Gastrocnemius medialis (tissue), 4 donors: ENCODE data around the gene MED13L. TPM values are rescaled to one million over a fixed set of nuclear protein-coding genes. Genes with fewer than 3 reads are reported as not detected.

Experiments used
- ATAC-seq, 2 donors: fragments of 150-250 bp; one replicate each; pipeline ENCODE4 v1.9.1; 2016
- DNase-seq, 2 donors: peaks; one replicate each; pipeline ENCODE4 v3.0.0-alpha.2; 2019
- H3K27ac ChIP-seq, 4 donors: fragments of 200-600 bp; sonication (generic); 1 replicate in 1 of 4; 2 replicates in 3 of 4; pipeline ENCODE4 v1.5.1; 2016 to 2018; ENCODE audit warnings: mild to moderate bottlenecking in 2 of 4, moderate library complexity in 1 of 4
- H3K27me3 ChIP-seq, 3 donors: fragments of 200-600 bp; sonication (generic) in 2 of 3; 1 replicate in 1 of 3; 2 replicates in 2 of 3; pipeline versions ENCODE4 v1.5.1 to v1.6.0; 2016 to 2019; ENCODE audit warnings: mild to moderate bottlenecking in 1 of 3, moderate library complexity in 1 of 3
- H3K36me3 ChIP-seq, 2 donors: fragments of 200-600 bp; sonication (generic) in 1 of 2; one replicate each; pipeline ENCODE4 v1.5.1; 2017 to 2018
- H3K4me1 ChIP-seq, 2 donors: fragments of 200-600 bp; sonication (generic) in 1 of 2; one replicate each; pipeline ENCODE4 v1.5.1; 2016 to 2017; ENCODE audit warnings: mild to moderate bottlenecking in 2 of 2
- H3K4me3 ChIP-seq, 4 donors: fragments of 200-600 bp; sonication (generic) in 3 of 4; 1 replicate in 1 of 4; 2 replicates in 3 of 4; pipeline ENCODE4 v1.5.1; 2016 to 2019; ENCODE audit warnings: mild to moderate bottlenecking in 2 of 4
- H3K9me3 ChIP-seq, 3 donors: fragments of 200-600 bp; sonication (generic) in 2 of 3; 1 replicate in 1 of 3; 2 replicates in 2 of 3; pipeline ENCODE4 v1.5.1; 2016 to 2019
- POLR2A ChIP-seq, 2 donors: fragments of 450-650 bp; IDR thresholded peaks; one replicate each; pipeline ENCODE4 v1.6.1; 2017; ENCODE audit warnings: antibody characterized with exemption in 2 of 2, mild to moderate bottlenecking in 2 of 2, moderate library complexity in 2 of 2
- in situ Hi-C, 4 donors: fragments of 200-750 bp; cut with MboI; loops; one replicate each; pipeline versions ENCODE4 v1.15.0 to v1.8.0; 2017; ENCODE audit warnings: low sequenced_read_pairs in 4 of 4
- intact Hi-C: fragments of 100-400 bp; cut with DNase I; formaldehyde crosslinking; loops from one replicate; pipeline ENCODE4 v1.15.1; 2023; ENCODE audit warnings: low total_unique reads
- total RNA-seq, 4 donors: library from RNA; depleted of rRNA; stranded (reverse); fragments of >200 nt; gene quantifications; one replicate each; pipeline versions ENCODE4 v1.1.0 to v1.2.3, GENCODE V29; 2016
- TF ChIP-seq, protein P1 (sequence below), 5 experiments: fragments of 450-650 bp in 3 of 5; fragments of 200-600 bp in 2 of 5; sonication (generic) in 2 of 5; IDR thresholded peaks in 4 of 5; conservative IDR thresholded peaks in 1 of 5; 1 replicate in 4 of 5; 2 replicates in 1 of 5; pipeline ENCODE4 v1.5.1; 2016 to 2019; ENCODE audit warnings: antibody characterized with exemption in 5 of 5, mild to moderate bottlenecking in 3 of 5, moderate library complexity in 3 of 5

The MED13L gene
- total RNA-seq, 4 donors from 2014 or later, result 59.5 to 92.6 (median 74.1) TPM

DNA sequence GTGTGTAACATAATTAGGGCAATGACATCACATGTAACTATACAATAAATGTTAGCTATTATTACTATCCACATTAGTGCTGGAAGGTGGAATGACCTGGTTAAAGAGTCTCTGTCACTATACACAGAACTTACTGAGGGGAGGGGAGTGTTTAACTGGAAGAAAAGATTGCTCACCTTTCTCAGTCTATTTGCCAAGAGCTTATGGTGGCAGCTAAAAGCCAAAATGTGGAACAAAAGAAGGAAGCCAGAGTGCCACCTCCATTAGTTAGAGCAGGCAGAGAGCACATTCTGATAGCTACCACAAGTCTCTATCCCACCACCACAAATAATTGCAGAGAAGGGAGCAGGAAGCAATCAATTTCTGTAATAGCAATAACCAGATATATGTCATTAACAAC is 124.4 kb downstream of the MED13L start:
- Histone ChIP-seq H3K27ac (peak overlapping the region in 2 of 4 donors; percentile 2 to 3), H3K27me3 (no peaks in the 10 kb centered on the region), H3K4me3 (no peak overlapping the region), H3K36me3 (no peaks in the 10 kb centered on the region), H3K4me1 (peaks cover 64 to 85% of the 10 kb centered on the region in 2 donors), H3K9me3 (no peaks in the 10 kb centered on the region)
- ATAC-seq, result no peak
- in situ Hi-C loops (no loop called here), intact Hi-C loops (no loop called here)
- no peak for TF ChIP-seq POLR2A (IDR thresholded peaks at IDR 0.05)
- no peak for DNase-seq

DNA sequence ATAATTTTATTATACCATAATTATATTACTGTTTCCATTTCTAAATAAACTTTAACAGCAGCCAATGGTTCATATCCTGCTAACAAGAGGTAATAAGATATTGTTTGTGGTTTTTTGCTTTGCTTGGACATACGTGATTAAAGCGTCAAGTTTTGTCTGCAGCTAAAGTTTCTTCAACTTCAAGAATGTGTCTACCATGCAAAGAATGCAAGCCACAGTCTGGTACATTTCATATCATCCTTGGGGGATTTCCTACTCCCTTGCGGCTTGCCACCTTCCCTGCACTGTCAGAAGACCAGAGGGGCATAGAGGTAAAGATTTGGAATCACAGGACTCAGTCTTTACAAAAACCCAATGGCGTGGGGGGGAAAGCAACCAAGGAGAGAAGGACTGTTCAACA is 125.2 kb downstream of the MED13L start:
- intact Hi-C loops, result no loop called here
- H3K36me3 ChIP-seq, result no peaks in the 10 kb centered on the region
- peaks cover 56 to 76% of the 10 kb centered on the region in 2 donors for H3K4me1 ChIP-seq
- DNase-seq (no peak), ATAC-seq (no peak)
- H3K4me3 ChIP-seq, result no peak overlapping the region
- TF ChIP-seq, protein P1, sequence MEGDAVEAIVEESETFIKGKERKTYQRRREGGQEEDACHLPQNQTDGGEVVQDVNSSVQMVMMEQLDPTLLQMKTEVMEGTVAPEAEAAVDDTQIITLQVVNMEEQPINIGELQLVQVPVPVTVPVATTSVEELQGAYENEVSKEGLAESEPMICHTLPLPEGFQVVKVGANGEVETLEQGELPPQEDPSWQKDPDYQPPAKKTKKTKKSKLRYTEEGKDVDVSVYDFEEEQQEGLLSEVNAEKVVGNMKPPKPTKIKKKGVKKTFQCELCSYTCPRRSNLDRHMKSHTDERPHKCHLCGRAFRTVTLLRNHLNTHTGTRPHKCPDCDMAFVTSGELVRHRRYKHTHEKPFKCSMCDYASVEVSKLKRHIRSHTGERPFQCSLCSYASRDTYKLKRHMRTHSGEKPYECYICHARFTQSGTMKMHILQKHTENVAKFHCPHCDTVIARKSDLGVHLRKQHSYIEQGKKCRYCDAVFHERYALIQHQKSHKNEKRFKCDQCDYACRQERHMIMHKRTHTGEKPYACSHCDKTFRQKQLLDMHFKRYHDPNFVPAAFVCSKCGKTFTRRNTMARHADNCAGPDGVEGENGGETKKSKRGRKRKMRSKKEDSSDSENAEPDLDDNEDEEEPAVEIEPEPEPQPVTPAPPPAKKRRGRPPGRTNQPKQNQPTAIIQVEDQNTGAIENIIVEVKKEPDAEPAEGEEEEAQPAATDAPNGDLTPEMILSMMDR (IDR thresholded peaks at IDR 0.05 in 4 of 5, conservative IDR thresholded peaks at IDR 0.05 in 1 of 5), result no peak
- TF ChIP-seq POLR2A (IDR thresholded peaks at IDR 0.05), result no peak
- in situ Hi-C loops, result no loop called here
- H3K27ac ChIP-seq, result peak overlapping the region in 3 of 4 donors; percentile 21 to 55 (median 33)
- H3K27me3 ChIP-seq, result no peaks in the 10 kb centered on the region
- no peaks in the 10 kb centered on the region for H3K9me3 ChIP-seq

DNA sequence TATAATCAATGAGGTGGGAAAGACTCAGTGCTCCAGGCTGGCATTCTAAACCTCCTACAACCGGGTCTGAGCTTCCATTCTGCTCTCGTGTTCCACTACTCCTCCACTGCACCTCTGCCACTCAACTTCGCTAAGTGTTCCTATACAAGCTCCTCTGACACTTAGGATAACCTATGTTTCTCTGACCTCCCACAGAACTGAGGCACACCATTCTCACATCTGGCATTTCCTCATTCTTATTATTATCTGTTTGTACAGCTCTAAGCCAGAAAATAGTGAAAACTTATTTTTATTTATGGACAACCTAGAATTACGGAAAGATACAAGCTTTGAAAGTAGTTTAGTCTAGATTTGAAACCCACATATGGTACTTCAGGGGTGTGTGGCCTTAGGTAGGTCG is 127.0 kb downstream of the MED13L start:
- no peak for DNase-seq
- H3K27ac ChIP-seq, result peak overlapping the region; percentile 29 to 64 (median 60)
- peak in 1 of 2 donors; percentile 21 for ATAC-seq
- TF ChIP-seq, protein P1 (IDR thresholded peaks at IDR 0.05 in 4 of 5, conservative IDR thresholded peaks at IDR 0.05 in 1 of 5), result no peak
- TF ChIP-seq POLR2A (IDR thresholded peaks at IDR 0.05), result no peak
- H3K4me1 ChIP-seq, result peaks cover 54 to 71% of the 10 kb centered on the region in 2 donors
- in situ Hi-C loops (no loop called here), intact Hi-C loops (no loop called here)
- no peaks in the 10 kb centered on the region for H3K9me3 ChIP-seq
- H3K27me3 ChIP-seq, result no peaks in the 10 kb centered on the region
- no peaks in the 10 kb centered on the region for H3K36me3 ChIP-seq
- H3K4me3 ChIP-seq, result peak overlapping the region in 1 of 4 donors; percentile 15

DNA sequence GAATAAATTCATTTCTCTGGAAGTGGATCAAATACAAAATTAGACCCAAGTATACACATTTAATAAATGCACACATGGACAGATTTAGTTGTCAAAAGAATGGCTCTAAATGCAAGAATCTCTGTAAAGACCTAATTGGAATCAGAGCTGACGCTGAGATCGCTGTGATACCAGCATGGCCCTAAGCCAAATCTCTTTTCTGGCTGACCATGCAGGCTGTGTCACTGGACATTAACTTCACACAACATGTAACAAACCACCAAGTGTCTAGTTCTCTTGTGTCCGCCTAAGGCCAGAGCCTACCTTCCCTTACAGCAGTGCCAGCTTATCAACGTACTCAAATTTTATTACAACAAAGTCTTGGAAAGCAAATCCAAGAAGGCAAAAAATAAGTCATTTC is 127.5 kb downstream of the MED13L start:
- H3K27me3 ChIP-seq, result no peaks in the 10 kb centered on the region
- intact Hi-C loops, result no loop called here
- ATAC-seq (peak; percentile 60 to 70), DNase-seq (no peak)
- in situ Hi-C loops, result no loop called here
- no peaks in the 10 kb centered on the region for H3K9me3 ChIP-seq
- TF ChIP-seq, protein P1 (IDR thresholded peaks at IDR 0.05 in 4 of 5, conservative IDR thresholded peaks at IDR 0.05 in 1 of 5), result no peak
- no peak for TF ChIP-seq POLR2A (IDR thresholded peaks at IDR 0.05)
- peaks cover 55 to 70% of the 10 kb centered on the region in 2 donors for H3K4me1 ChIP-seq
- no peaks in the 10 kb centered on the region for H3K36me3 ChIP-seq
- peak overlapping the region; percentile 29 to 64 (median 60) for H3K27ac ChIP-seq
- H3K4me3 ChIP-seq, result peak overlapping the region in 1 of 4 donors; percentile 15

DNA sequence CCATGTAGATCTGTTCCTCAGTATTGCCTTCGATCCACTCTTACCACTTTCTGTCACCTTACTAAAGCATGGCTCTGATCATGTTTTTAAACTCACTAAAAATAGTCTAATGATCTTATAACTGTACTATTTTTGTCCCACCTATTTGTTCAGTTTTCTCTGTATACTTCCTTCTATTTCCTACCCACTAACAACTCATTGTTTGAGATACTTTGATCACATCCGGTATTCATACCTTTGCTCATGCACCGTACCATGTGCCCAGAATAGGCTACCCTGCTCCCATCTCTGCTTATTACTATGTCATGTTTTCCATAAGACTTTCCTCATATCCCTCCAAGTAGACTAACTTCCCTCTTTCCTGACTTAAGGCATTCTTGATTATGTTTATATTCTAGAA is 128.6 kb downstream of the MED13L start:
- ATAC-seq (no peak), DNase-seq (no peak)
- TF ChIP-seq, protein P1 (IDR thresholded peaks at IDR 0.05 in 4 of 5, conservative IDR thresholded peaks at IDR 0.05 in 1 of 5), result no peak
- no peak for TF ChIP-seq POLR2A (IDR thresholded peaks at IDR 0.05)
- H3K4me3 ChIP-seq, result no peak overlapping the region
- H3K27me3 ChIP-seq, result no peaks in the 10 kb centered on the region
- in situ Hi-C loops (loop anchor here in 2 of 4 donors (10.0 to 25.0 kb wide), 2 partner anchors 86 to 88 kb away; no protein-coding TSS in a partner anchor), intact Hi-C loops (loop anchor here (10.0 kb wide), 1 partner anchor 446 kb away; no protein-coding TSS in a partner anchor)
- peak overlapping the region; percentile 56 to 64 (median 60) for H3K27ac ChIP-seq
- no peaks in the 10 kb centered on the region for H3K36me3 ChIP-seq
- no peaks in the 10 kb centered on the region for H3K9me3 ChIP-seq
- peaks cover 59 to 70% of the 10 kb centered on the region in 2 donors for H3K4me1 ChIP-seq
